Breast epithelium (tissue), 4 donors: ENCODE results near the gene ACACB. TPM values are rescaled to one million over a fixed set of nuclear protein-coding genes. Genes with fewer than 3 reads are reported as not detected.

ENCODE experiments used
- DNase-seq, 2 donors: peaks; one replicate each; pipeline ENCODE4 v3.0.0-alpha.2; 2019; ENCODE audit warnings: low spot score in 2 of 2
- H3K27ac ChIP-seq, 2 donors: fragments of 200-600 bp; sonication (generic) in 1 of 2; one replicate each; pipeline ENCODE4 v1.5.1; 2016 to 2019; ENCODE audit warnings: mild to moderate bottlenecking in 1 of 2
- H3K27me3 ChIP-seq, 2 donors: fragments of 200-600 bp; sonication (generic) in 1 of 2; one replicate each; pipeline versions ENCODE4 v1.5.1 to v1.6.0; 2017 to 2019; ENCODE audit warnings: control low read depth in 1 of 2, mild to moderate bottlenecking in 1 of 2
- H3K36me3 ChIP-seq: fragments of 200-600 bp; one replicate; pipeline ENCODE4 v1.5.1; 2019
- H3K4me1 ChIP-seq, 2 donors: fragments of 200-600 bp; sonication (generic); one replicate each; pipeline ENCODE4 v1.5.1; 2016 to 2019; ENCODE audit warnings: control low read depth in 1 of 2
- H3K4me3 ChIP-seq, 3 donors: fragments of 200-600 bp; sonication (generic); 1 replicate in 2 of 3; 2 replicates in 1 of 3; pipeline ENCODE4 v1.5.1; 2016 to 2019; ENCODE audit warnings: mild to moderate bottlenecking in 3 of 3, moderate library complexity in 2 of 3
- H3K9me3 ChIP-seq, 2 donors: fragments of 200-600 bp; sonication (generic) in 1 of 2; one replicate each; pipeline ENCODE4 v1.5.1; 2016 to 2019; ENCODE audit warnings: control low read depth in 1 of 2
- POLR2A ChIP-seq: fragments of 450-650 bp; IDR thresholded peaks from one replicate; pipeline ENCODE4 v1.6.1; 2016; ENCODE audit warnings: antibody characterized with exemption, mild to moderate bottlenecking, moderate library complexity
- POLR2AphosphoS5 ChIP-seq, 3 donors: sonication (generic); formaldehyde crosslinking; IDR thresholded peaks; one replicate each; pipeline ENCODE4 v1.6.1; 2017; ENCODE audit warnings: antibody characterized with exemption in 3 of 3
- intact Hi-C: fragments of 100-400 bp; cut with DNase I; formaldehyde crosslinking; loops from one replicate; pipeline ENCODE4 v1.15.1; 2023; ENCODE audit warnings: low total_unique reads
- total RNA-seq, 3 donors: library from RNA; depleted of rRNA; stranded (reverse); fragments of >200 nt; gene quantifications; one replicate each; pipeline ENCODE4 v1.1.0, GENCODE V29; 2016
- TF ChIP-seq, protein P1 (sequence below), 3 donors: fragments of 450-650 bp; IDR thresholded peaks; one replicate each; pipeline ENCODE4 v1.5.1; 2016 to 2017; ENCODE audit warnings: antibody characterized with exemption in 3 of 3, mild to moderate bottlenecking in 3 of 3, moderate library complexity in 3 of 3

ACACB gene
- total RNA-seq, 3 donors from 2014 or later = 223 to 957 (median 301) TPM

- Histone ChIP-seq H3K4me3 (no peak overlapping the region), H3K9me3 (peaks cover 3 to 11% of the 10 kb centered on the region in 2 donors), H3K36me3 (peaks cover 5% of the 10 kb centered on the region), H3K4me1 (no peaks in the 10 kb centered on the region), H3K27me3 (no peaks in the 10 kb centered on the region), H3K27ac (no peak overlapping the region)
- intact Hi-C loops = no loop called here
- TF ChIP-seq POLR2A = no peak
- TF ChIP-seq, protein P1, sequence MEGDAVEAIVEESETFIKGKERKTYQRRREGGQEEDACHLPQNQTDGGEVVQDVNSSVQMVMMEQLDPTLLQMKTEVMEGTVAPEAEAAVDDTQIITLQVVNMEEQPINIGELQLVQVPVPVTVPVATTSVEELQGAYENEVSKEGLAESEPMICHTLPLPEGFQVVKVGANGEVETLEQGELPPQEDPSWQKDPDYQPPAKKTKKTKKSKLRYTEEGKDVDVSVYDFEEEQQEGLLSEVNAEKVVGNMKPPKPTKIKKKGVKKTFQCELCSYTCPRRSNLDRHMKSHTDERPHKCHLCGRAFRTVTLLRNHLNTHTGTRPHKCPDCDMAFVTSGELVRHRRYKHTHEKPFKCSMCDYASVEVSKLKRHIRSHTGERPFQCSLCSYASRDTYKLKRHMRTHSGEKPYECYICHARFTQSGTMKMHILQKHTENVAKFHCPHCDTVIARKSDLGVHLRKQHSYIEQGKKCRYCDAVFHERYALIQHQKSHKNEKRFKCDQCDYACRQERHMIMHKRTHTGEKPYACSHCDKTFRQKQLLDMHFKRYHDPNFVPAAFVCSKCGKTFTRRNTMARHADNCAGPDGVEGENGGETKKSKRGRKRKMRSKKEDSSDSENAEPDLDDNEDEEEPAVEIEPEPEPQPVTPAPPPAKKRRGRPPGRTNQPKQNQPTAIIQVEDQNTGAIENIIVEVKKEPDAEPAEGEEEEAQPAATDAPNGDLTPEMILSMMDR (IDR thresholded peaks at IDR 0.05) = no peak
- no peak for TF ChIP-seq POLR2AphosphoS5 (IDR thresholded peaks at IDR 0.05)
- DNase-seq = no peak
Measured at GRCh38 chr12:109271418-109271817, 155.0 kb downstream of the ACACB start.

DNA sequence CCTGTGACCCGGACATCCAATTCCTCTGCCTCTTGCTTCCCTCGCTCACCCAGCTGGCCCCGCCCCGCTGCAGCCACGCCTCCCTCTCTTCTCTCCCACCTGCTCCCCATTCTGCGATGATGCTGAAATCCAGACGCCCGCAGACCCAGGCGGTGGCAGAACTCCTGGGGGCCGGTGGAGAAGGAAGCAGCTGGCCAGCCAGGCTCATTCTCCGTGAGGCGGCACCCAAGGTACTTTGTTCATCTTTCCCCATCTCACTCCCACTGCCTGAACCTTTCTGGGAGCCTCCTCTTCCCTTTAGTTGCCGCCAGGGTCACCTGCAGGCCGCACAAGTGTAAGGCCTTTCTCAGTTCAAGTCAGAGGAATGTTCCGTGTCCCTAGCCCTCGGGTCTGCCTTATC, 157.0 kb downstream of the ACACB start:
- TF ChIP-seq, protein P1 (IDR thresholded peaks at IDR 0.05) = no peak
- TF ChIP-seq POLR2AphosphoS5 (IDR thresholded peaks at IDR 0.05) = no peak
- no peak for TF ChIP-seq POLR2A
- Histone ChIP-seq H3K9me3 (peaks cover 3 to 11% of the 10 kb centered on the region in 2 donors), H3K27me3 (no peaks in the 10 kb centered on the region), H3K27ac (no peak overlapping the region), H3K36me3 (no peaks in the 10 kb centered on the region), H3K4me1 (no peaks in the 10 kb centered on the region), H3K4me3 (no peak overlapping the region)
- intact Hi-C loops = no loop called here
- DNase-seq = no peak

DNA sequence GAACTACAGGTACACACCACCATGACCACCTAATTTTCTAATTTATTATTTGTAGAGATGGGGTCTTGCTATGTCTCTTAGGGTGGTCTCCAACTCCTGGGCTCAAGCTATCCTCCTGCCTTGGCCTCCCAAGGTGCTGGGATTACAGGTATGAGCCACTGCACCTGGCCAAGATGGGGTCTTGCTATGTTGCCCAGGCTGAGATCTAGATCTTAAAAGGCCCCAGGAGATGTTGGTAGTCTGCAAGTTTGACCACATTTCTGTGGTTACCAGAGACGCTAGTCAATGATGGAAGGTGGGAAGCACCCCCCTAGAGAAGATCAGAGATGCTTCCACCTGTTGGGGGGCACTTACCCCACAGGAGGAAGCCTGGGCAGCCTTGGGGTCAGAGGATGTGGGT, 158.0 kb downstream of the ACACB start:
- no peaks in the 10 kb centered on the region for H3K27me3 ChIP-seq
- peaks cover 3 to 11% of the 10 kb centered on the region in 2 donors for H3K9me3 ChIP-seq
- no peak for TF ChIP-seq POLR2A
- TF ChIP-seq, protein P1 (IDR thresholded peaks at IDR 0.05) = no peak
- TF ChIP-seq POLR2AphosphoS5 (IDR thresholded peaks at IDR 0.05) = no peak
- no peak overlapping the region for H3K27ac ChIP-seq
- no peak overlapping the region for H3K4me3 ChIP-seq
- intact Hi-C loops = no loop called here
- no peaks in the 10 kb centered on the region for H3K36me3 ChIP-seq
- H3K4me1 ChIP-seq = no peaks in the 10 kb centered on the region
- DNase-seq = no peak

GRCh38 chr12:109275173-109275572, 158.8 kb downstream of the ACACB start:
- intact Hi-C loops = loop anchor here (5.0 kb wide), 1 partner anchor 1128 kb away; no protein-coding TSS in a partner anchor
- no peaks in the 10 kb centered on the region for H3K36me3 ChIP-seq
- no peak overlapping the region for H3K4me3 ChIP-seq
- TF ChIP-seq, protein P1 (IDR thresholded peaks at IDR 0.05) = no peak
- TF ChIP-seq POLR2A = no peak
- no peak for TF ChIP-seq POLR2AphosphoS5 (IDR thresholded peaks at IDR 0.05)
- H3K9me3 ChIP-seq = peaks cover 3 to 8% of the 10 kb centered on the region in 2 donors
- no peaks in the 10 kb centered on the region for H3K4me1 ChIP-seq
- no peaks in the 10 kb centered on the region for H3K27me3 ChIP-seq
- no peak for DNase-seq
- H3K27ac ChIP-seq = no peak overlapping the region

DNA sequence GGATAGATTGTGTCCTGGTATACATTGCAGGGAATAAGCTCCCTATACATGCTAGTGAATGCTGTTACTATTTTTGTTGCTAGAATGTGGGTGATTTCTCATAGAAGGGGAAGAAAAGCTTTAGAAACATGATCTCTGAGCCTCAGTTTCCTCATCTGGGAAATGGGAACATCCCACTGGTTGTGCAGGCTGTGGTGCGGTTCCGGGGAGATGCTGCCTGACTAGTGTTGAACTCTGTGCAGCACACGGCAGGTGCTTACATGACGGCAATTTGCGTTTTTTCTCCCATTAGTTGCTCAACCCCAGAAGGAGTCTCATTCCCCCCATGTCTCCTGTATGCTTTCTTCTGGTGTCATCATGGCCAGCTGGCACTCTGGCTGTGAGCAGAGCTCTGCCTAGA, 159.8 kb downstream of the ACACB start:
- Histone ChIP-seq H3K36me3 (no peaks in the 10 kb centered on the region), H3K4me1 (no peaks in the 10 kb centered on the region), H3K4me3 (no peak overlapping the region), H3K27ac (no peak overlapping the region), H3K27me3 (no peaks in the 10 kb centered on the region), H3K9me3 (no peaks in the 10 kb centered on the region)
- no peak for DNase-seq
- no peak for TF ChIP-seq POLR2A
- no peak for TF ChIP-seq POLR2AphosphoS5 (IDR thresholded peaks at IDR 0.05)
- TF ChIP-seq, protein P1 (IDR thresholded peaks at IDR 0.05) = no peak
- intact Hi-C loops = loop anchor here (5.0 kb wide), 1 partner anchor 1129 kb away; no protein-coding TSS in a partner anchor
